Measurements from ENCODE around the gene BCAS3.
"Not testable (repeated sequence)": the region's sequence is repeated elsewhere in the genome, so short reads cannot be mapped to it uniquely, and the experiment has no call there.

Gene BCAS3

DNA sequence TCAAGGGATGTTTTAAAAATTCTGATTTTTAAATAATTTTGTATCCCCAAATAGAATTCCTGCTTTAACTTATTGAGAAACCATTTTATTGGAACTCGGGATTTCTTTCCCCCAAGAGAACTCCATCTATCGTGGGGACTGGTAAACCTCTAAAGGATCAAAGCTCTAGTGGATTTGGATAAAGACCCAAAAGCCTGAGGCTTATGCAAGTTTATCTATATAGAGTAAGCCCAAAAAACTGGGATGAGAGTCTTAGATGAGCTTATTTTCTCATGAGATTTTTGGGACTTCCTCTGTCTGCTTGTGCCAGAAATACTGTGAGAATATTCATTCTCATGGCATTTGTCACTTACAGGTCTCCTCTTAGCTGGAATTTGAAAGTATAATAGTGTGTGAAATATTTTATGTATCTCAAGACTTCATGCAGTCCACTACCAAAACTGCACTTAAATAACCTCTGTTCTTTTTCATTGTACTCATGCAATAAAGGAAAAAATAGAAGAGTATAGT is 333.1 kb downstream of the BCAS3 start:
- FAIRE-seq: no peak

DNA sequence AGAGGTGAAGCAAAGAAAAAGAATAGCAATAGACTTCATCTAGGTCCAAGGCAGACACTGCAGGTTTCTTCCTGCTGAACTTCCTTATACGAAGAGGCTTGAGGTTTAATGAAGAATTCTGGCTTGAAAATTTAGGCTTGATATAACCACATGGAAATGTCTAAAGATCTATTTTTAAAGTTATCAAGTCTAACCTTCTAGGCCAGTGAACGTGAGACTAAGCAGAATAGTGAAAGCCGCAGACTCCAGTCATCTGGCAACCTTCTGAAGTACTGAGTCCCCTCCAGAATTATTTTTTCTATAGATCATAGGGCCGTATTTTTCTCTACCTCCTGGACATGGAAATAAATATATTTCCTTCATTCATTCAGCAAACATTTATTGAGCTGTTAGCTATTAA is 333.6 kb downstream of the BCAS3 start:
- no peak for FAIRE-seq

DNA sequence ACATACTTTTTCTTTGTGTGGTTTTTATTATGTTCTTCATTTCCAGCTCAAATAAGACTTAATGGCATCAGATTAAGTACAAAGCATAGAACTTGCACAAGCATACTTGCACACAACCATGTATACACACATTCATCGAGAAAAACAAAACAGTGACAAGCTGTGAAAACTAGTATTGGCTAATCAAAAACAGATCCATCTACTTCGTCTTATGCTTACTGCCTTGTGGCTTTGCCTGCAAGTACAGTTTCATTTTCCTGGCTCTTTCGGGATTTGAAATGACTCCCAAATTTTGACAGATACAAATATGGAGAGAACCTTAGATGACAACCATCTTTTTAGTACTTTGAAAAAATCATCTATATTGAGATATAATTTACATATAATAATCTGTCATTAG is 338.3 kb downstream of the BCAS3 start:
- FAIRE-seq: no peak

DNA sequence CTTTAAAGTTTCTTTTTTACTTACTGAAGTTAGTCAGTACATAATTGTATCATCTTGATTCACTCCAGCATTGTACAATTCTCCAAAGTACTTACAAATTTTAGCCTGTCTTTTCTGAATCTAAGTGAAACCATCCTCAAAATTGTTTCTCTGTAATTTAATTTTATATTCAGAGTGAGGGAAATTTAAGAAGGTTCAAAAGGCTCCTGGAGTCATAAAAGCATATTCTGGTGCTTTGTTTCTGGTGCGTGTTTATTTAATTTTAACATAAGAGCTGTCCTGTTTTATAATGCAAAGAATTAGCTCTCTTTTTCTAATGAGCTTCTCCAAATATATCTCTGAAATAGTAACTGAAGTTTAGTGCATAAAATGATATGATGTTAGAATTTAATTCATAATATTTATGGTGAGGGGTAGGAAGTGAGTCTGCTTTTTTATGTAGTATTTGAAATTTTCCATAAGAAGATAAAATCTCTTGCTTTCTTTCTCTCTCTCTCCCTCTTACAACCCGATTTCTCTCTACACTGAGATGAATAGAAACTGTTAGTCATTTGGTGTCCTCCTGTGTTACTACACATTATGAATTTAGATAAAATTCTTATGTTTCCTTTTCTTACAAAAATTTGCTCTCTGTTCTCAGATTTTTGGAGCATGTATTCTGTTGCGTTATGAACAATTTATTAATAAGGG is 339.8 kb downstream of the BCAS3 start:
- peak; percentile 9 for FAIRE-seq

DNA sequence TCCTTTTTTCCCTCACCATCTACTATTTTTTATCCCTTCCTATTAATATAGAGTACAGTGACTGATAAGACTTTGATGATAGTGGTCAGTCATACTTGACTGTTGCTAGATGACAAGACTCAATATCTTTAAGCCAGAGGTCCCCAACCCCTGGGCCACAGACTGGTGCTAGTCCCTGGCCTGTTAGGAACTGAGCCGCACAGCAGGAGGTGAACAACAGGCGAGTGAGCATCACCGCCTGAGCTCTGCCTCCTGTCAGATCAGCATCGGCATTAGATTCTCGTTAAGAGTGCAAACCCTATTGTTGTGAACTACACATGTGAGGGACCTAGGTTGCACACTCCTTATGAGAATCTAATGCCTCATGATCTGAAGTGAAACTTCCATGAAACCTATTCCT is 341.3 kb downstream of the BCAS3 start:
- FAIRE-seq: no peak

DNA sequence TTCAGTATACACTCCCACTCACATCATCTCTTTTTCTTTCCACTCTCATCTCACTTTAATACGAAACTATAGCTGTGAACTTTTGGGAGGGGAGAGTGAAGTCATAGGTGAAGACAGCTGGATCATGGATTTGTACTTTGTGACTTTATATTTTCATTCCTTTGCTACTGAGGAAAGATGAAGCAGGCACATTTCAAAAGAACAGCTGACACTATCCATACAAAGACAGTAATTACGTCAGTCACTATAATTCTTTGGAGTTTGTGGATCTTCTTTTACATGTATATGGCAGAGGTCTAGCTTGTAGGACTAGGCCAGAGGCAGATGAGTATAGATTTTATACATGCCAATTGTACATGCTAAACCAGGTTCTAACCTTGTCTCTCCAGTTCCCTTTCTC is 346.3 kb downstream of the BCAS3 start:
- no peak for FAIRE-seq

DNA sequence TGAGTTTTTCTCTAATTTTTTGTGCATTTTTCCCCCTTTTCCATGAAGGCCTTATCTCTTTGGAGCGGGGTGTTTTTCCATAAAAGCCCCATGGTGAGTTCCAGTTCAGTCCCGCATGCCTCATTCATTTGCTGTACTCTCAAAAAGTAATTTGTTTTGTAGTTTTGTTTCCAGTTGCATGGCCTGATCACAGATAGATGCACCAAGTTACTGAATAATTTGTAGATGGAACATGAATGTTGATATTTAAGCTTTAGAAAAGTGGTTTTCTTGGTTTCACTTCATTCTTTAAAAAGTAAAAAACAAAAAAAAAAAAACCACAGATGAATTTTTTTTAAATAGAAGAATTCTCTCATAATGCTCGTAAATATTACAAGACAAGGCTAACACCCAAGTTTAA is 349.2 kb downstream of the BCAS3 start:
- no peak for FAIRE-seq

DNA sequence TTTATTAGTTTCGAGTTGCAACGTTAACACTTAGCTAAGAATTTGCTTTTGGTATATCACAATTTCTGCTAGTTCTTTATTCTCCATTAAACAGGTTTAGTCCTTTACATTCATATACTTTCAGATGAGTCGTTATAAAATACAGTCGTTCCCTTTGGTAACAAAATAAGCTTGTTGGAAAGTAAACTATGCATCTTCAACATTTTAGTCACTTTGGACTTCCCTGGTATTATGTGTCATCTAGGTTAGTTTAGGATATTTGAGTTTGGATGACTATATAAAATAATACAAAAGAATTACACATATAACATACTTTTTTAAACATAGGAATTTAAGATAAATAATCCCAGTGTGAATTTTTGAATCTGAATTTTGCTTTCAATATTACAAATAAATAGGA is 351.5 kb downstream of the BCAS3 start:
- no peak for FAIRE-seq

DNA sequence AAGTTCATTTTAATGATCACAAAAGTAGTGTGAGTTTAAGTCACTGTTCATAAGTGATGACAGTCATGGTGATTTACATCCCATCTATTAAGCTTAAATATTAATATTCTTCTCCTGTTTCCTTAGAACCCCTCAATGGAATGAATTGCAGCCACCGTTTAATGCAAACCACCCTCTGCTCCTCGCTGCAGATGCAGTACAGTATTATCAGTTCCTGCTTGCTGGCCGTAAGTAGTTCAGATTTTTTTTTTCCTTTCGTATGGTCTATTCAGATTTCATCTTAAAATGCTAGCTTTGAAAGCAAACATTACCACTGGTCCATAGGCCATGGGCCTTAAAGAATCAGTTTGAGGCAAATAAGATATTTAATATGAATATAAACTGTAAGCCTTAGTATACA is 363.0 kb downstream of the BCAS3 start:
- FAIRE-seq: no peak

DNA sequence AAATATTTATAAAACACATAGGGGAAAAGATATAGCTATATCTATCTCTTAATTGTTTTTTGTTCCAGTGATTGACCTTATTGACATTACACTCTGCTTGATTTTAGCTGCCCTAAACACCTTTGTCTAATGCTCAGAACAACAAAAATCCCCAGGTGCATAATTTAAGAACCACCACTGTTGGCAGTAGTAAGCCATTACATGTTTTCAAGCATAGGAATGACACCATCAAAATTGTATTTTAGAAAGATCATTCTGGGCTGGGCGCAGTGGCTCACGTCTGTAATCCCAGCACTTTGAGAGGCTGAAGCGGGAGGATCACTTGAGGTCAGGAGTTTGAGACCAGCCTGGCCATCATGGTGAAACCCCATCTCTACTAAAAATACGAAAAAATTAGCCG is 364.7 kb downstream of the BCAS3 start:
- FAIRE-seq: not testable (repeated sequence)

DNA sequence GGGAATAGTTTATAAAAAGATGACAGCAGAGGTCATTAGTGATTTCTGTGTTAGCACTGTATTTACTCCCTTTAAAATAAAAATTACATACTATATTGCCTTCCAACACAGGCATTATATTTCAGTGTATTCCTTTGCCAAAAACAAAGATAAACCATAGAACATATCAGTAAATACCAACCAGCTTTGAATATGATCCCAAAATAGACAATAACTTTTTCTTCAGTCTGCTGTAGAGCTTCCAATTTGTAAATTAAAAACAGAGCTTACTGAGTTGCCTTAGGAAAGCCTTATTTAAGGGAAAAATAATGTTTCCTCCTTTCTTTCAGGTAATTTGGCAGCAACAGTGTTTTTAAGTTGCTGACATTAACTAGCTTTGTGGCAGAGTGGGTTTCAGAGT is 369.9 kb downstream of the BCAS3 start:
- no peak for FAIRE-seq

DNA sequence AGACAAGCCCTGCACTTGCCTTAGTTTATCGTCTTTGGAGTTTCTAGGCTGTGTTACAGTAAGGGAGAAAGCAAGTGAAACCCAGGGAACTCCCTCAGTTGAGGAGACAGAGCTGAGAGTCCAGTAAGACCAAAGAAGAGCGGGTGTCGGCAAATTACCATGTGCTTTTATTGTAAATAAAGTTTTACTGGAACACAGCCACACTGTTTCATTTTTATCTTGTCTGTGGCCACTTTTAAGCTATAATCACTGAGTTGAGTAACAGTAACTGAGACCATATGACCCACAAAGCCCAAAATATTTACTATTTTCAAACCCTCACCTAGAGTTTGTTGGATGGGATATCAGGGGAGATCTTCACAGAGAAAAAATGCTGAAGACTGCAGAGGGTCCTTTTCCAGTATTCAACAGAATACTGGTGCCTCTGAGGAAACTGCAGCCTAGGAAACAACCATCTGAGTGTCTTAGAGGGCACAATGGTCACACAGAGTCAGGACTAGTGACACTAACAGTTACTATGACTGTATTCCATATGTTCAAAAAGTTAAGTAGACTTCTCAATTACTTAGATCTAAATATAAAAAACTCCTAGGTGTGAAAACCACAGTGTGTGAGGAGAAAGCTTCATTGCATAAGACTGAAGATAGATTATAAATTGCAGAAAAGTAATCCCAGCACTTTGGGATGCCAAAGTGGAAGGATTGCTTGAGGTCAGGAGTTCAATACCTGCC is 370.9 kb downstream of the BCAS3 start:
- no peak for FAIRE-seq

DNA sequence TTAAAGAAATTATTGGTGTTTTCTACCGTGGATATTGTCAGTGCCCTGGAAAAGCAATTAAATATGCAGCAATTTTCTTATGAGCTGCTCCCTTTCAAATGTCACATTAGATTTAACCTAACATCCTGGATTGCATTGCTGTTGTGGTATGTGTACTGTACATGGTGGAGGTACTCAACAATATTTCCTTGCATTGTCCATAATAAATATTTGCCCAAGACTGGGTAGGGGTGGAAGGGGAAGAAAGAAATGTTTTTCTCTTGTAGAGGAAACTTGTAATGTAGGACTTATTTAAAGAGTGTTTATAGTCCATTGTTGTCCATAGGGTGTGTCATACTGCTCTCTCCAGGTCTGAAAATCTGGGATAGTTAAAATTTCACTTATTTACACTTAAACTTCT is 375.8 kb downstream of the BCAS3 start:
- FAIRE-seq: no peak

DNA sequence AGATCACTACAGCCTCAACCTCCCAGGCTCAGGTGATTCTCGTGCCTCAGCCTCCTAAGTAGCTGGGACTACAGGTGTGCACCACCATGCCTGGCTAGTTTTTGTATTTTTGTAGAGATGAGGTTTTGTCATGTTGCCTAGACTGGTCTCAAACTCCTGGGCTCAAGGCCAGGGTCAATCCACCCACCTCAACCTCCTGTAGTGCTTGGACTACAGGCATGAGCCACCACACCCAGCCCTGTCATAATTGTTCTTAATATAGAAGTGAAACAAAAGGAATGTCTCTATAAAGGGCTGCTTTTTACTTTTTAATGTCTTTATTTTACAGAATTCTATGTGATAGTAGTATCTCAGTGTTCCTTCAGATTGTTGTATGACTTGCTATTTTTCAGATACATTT is 376.8 kb downstream of the BCAS3 start:
- no peak for FAIRE-seq

DNA sequence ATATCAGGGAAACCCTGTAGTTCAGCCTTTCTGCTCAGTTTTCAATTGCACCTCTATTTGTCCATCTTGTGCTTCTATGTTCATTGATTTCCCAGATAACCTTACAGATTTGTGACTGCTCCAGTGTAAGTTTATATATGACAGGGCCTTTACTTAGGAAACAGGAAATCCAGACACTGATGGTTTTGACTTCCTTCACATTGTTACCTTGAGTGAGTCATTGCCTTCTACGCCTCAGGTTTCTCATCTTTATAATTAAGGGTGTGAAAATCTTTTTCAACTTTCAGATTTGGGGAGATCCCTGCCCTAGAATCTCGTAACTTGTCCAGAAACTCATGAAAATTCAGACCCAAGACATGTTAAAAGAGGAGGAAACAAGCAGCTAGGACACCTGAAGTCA is 379.6 kb downstream of the BCAS3 start:
- no peak for FAIRE-seq

DNA sequence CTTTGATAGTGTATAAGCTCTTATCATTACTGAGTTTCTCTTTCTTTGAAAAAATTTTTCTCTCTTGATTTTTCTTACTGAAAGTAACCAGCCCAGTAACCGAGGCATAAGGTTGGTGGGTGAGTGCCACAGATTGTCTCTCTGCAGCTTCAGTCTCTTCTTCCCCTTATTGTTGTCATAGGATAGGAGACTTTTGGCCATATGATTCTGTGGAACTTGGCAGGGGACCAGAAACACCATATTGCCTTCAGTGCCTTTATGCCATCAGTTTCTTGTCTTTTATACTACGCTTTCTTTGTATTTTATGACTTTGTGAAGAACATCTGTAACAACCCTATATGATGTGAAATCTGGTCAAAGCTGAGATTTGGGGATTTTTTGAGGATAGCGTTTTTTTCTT is 380.4 kb downstream of the BCAS3 start:
- FAIRE-seq: no peak

DNA sequence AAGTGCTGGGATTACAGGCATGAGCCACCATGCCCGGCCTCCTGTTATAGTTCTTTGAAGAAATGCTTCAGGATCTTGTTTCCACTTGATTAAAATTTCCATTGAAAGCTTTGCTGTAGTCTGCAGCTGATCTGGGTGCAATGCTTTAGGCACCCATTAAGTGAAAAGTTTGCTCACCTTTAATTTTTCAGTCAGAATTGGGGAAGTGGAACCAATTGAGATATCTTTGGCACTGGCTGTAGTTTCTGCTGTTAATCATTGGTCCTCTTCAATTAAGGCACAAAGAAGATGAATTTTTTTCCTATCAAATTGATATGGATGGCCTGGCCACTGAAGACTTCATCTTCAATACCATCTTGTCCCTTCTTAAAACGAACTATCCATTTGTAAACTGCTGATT is 385.9 kb downstream of the BCAS3 start:
- no peak for FAIRE-seq

DNA sequence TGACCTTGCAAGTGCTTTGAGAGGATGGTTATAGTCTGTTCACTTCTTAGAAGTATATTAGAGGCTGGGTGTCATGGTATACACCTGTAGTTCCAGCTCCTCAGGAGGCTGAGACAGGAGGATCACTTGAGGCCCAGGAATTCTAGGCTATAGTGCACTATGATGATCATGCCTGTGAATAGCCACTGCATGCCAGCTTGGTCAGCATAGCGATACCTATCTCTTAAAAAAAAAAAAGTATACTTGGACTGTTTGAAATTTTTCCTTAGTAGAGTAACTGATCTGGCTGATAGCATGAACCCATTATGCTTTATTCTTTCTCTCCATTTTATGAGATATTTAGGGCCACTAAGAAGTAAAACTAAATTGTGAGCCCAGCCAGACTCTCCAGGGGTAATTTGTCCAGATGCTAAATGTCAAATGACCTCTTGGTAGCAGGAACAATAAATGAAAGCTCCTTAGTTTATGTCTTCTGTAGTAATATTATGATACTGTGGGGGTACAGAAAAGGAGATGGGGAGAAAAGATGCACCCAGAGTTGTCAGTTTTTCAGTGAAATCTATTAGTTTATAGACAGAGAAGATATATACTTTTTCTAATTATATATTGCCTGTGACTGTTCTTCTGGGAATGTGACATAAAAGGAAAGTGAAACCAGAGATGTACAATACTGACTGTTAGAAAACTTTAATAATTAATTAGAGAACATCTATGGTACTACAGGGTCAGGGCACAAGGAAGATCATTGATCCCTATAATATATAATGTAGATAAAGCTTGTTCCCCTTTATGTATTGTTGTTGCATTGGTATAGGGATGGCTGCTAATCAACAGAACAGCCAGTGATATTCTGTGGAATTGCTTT is 386.7 kb downstream of the BCAS3 start:
- FAIRE-seq: no peak

DNA sequence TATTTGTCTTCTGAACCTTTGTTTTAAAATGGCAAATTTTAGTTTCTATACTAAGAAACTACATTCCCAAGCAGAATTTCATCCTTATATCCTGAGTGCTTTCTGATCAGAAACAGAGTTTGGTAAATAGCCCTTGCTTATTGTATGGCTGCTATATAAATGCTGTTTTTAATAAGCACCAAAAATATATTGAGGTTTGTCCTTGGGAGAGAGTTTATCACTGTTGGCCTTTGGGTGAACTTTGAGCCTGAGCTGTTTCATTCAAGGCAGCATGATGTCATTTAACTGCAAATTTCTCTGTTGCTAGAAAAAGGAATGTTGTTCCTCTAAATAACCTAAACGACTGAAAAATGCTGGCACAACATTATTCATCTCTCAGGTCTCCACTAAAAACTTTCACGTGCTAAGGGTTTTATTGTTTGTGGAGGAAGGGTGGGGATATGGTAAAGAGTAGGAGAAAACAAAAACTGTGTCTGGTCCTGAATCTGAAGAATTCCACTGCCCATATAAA is 387.7 kb downstream of the BCAS3 start:
- FAIRE-seq: no peak

DNA sequence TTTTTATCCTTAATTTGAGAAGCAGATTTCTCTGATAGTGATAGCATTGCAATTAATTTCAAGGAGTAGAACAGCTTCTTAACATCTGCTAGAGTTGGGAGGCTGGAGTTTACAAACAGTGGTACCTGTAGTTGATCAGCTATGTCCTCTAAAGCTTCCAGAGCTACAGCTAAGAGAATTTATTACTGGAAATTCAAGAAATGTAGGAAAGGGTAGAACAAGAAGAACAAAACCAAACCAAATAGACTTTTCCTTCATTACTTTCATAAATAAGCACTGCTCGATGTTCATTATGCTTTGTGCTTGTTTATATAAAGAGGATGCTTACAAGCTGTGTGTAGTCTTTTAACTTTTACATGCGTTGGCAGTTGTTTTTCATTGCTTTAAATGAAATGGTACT is 388.4 kb downstream of the BCAS3 start:
- FAIRE-seq: no peak

DNA sequence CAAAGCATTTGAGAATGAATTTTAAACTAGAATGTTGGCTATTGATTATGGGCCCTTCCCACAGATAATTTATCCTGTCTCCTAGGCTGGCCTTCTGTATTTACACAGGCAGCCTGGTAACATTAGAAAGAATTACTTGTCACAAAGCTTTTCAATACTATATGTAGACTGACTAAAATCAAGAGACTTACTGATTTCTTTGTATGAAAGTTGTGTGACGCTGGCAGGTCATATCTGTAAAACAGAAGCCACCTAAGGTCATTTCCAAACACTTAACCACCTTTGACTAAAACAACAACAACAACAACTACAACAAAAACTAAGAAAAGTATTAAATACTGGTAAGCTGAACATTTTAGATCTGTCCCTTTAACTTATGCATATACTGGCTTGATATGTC is 393.0 kb downstream of the BCAS3 start:
- no peak for FAIRE-seq

DNA sequence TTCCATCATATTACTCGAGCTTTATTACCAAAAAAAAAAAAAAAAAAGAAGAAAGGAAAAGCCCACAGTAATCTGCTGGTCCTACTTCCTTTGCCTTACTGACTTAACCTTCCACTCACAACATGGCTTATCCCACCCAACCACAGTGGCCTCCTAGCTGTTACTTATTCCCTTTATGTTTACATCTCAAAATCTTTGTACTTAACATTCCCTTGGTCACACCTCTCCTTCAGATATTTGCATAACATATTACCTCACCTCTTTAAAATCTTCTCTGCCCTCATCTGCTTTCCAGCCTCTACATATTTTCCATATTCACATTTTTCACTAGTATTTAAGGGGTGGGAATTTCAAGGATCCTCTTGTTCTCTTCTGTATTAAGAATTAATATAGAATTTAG is 395.0 kb downstream of the BCAS3 start:
- no peak for FAIRE-seq

DNA sequence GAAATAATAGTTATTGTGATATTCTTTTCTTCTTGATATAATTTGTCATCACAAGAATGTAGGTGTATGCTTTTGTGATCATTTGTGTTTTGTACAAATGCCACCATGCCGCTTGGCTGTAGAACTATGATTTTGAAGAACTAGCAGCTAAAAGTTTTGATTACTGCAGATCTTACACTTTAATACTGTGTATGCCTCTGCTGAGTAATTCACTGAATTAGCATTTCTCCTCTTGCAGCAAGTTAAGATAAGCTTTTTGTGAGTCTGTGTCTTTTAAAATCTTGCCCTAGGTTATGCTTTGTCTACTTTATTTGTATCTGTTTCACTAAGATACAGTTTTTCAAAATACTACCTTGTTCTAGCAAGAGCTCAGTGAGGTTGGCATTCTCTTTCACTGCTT is 395.5 kb downstream of the BCAS3 start:
- FAIRE-seq: no peak

Measured in islet of Langerhans (tissue), 1 donor.